ENCODE measurements around the gene WBP2.

DNA sequence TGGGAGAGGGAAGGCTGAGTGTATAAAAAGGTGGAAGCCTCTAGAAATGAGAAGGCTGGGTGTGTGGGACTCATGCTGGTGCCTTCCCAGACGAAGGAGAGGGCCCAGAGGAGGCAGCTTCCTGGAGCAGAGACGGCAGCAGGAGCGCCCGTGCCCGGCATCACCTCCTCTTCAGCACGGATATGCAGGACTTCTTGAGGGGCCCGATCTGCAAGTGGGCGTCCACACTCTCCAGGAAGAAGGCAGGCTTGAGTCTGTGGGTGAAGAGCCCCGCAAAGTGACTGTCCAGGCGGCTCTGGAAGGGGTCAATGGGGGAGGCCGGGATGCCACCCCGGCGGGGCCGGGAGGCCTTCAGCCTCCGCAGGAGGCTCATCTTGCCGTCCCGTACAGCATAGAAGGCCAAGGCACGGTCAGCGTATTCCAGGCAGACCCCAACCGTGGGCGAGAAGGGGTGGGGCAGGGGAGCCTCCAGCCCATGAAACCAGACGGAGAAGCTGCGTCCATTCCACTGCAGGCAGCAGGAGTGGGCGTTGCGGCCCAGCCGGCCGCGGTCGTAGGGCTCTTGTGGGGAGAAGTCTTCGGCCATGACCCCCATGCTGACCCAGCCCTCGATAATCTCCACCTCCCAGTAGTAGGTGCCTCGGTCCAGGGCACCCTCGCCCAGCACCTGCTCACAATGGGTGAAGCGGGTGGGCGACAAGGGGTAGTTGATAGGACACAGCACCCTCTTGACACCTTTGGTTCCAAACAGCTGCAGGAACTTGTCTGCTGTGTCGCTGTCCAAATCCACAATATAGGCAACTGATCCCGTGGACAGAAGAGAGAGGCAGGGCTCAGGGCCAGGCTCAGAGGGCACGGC lies 19.4 kb upstream of the WBP2 start:
- no peak for TF ChIP-seq SUZ12 (IDR thresholded peaks at IDR 0.05; ENCODE audit: extremely low read depth, insufficient read depth, insufficient read length)
- no peak for TF ChIP-seq ZNF274 (IDR thresholded peaks at IDR 0.05; ENCODE audit: low read depth, low read length)

Measured in NT2/D1 (cell line).